ENCODE data around the gene RNF126. TPM values are rescaled to one million over a fixed set of nuclear protein-coding genes. Genes with fewer than 3 reads are reported as not detected.

The RNF126 gene
- 48.1 to 71.4 TPM (median 68.3 TPM) in 5 replicates for total RNA-seq (2022; extraction: Qiagen RNA extraction)

GRCh38 chr19:662962-663681 lies at the start of gene RNF126:
TSS of gene RNF126 (minus strand) at chr19:663214. CDS start at chr19:663121, 93 bp downstream.

GRCh38 chr19:708154-709143 lies 45.4 kb upstream of the RNF126 start, which contains the start of gene PALM:
TSS of gene PALM (plus strand) at chr19:708935. CDS start at chr19:709147, 212 bp downstream.

GRCh38 chr19:695352-695949 lies 32.4 kb upstream of the RNF126 start, which contains the start of gene PRSS57:
TSS of gene PRSS57 (minus strand) at chr19:695452. CDS start at chr19:695430, 22 bp downstream.

GRCh38 chr19:676339-677105 lies 13.5 kb upstream of the RNF126 start, which contains the start of gene FSTL3:
TSS of gene FSTL3 (plus strand) at chr19:676392. CDS start at chr19:676424, 32 bp downstream.

GRCh38 chr19:639253-640160 lies 23.5 kb downstream of the RNF126 start, which contains the start of gene FGF22:
TSS of gene FGF22 (plus strand) at chr19:639879. CDS start at chr19:639926, 47 bp downstream.

GRCh38 chr19:633068-633785 lies 29.8 kb downstream of the RNF126 start, which contains the start of gene POLRMT:
TSS of gene POLRMT (minus strand) at chr19:633537. CDS start at chr19:633512, 25 bp downstream.

Other genes with a start within 250 kb of the RNF126 start
- gene SHC2, start 202.2 kb downstream of the RNF126 start, total RNA-seq (2022; extraction: Qiagen RNA extraction), result 0.62 to 1.6 TPM (median 1.1 TPM) in 5 replicates
- gene MADCAM1, start 166.7 kb downstream of the RNF126 start, total RNA-seq (2022; extraction: Qiagen RNA extraction), result 0.19 to 0.41 TPM (median 0.29 TPM) in 4 of 5 replicates, not detected in the other
- 9.8 to 14.9 TPM (median 12.2 TPM) in 5 replicates for gene TPGS1, start 155.7 kb downstream of the RNF126 start, total RNA-seq (2022; extraction: Qiagen RNA extraction)
- gene CDC34, start 131.5 kb downstream of the RNF126 start, total RNA-seq (2022; extraction: Qiagen RNA extraction), result 58.4 to 88.6 TPM (median 84.7 TPM) in 5 replicates
- 0.19 to 0.32 TPM (median 0.23 TPM) in 4 of 5 replicates, not detected in the other for gene GZMM, start 119.2 kb downstream of the RNF126 start, total RNA-seq (2022; extraction: Qiagen RNA extraction)
- gene BSG, start 90.6 kb downstream of the RNF126 start, total RNA-seq (2022; extraction: Qiagen RNA extraction), result 604 to 721 TPM (median 693 TPM) in 5 replicates
- 22.0 to 39.5 TPM (median 33.9 TPM) in 5 replicates for gene HCN2, start 73.3 kb downstream of the RNF126 start, total RNA-seq (2022; extraction: Qiagen RNA extraction)
- 68.6 to 97.5 TPM (median 89.4 TPM) in 5 replicates for gene POLRMT, start 29.7 kb downstream of the RNF126 start, total RNA-seq (2022; extraction: Qiagen RNA extraction)
- gene FGF22, start 23.3 kb downstream of the RNF126 start, total RNA-seq (2022; extraction: Qiagen RNA extraction), result 0.26 to 0.68 TPM (median 0.39 TPM) in 5 replicates
- 215 to 309 TPM (median 261 TPM) in 5 replicates for gene FSTL3, start 13.2 kb upstream of the RNF126 start, total RNA-seq (2022; extraction: Qiagen RNA extraction)
- 0.14 TPM in 1 of 5 replicates, not detected in the others for gene PRSS57, start 32.2 kb upstream of the RNF126 start, total RNA-seq (2022; extraction: Qiagen RNA extraction)
- gene PALM, start 45.7 kb upstream of the RNF126 start, total RNA-seq (2022; extraction: Qiagen RNA extraction), result 11.0 to 17.2 TPM (median 15.6 TPM) in 5 replicates
- 60.7 to 84.1 TPM (median 81.1 TPM) in 5 replicates for gene MISP, start 87.9 kb upstream of the RNF126 start, total RNA-seq (2022; extraction: Qiagen RNA extraction)
- gene PTBP1, start 134.2 kb upstream of the RNF126 start, total RNA-seq (2022; extraction: Qiagen RNA extraction), result 179 to 224 TPM (median 212 TPM) in 5 replicates
- 2.6 to 5.1 TPM (median 3.6 TPM) in 5 replicates for gene PLPPR3, start 158.7 kb upstream of the RNF126 start, total RNA-seq (2022; extraction: Qiagen RNA extraction)
- gene AZU1, start 164.6 kb upstream of the RNF126 start, total RNA-seq (2022; extraction: Qiagen RNA extraction), result 0.20 to 0.28 TPM (median 0.24 TPM) in 4 of 5 replicates, not detected in the other
- 0.17 to 0.66 TPM (median 0.42 TPM) in 5 replicates for gene PRTN3, start 177.8 kb upstream of the RNF126 start, total RNA-seq (2022; extraction: Qiagen RNA extraction)
- gene ELANE, start 189.1 kb upstream of the RNF126 start, total RNA-seq (2022; extraction: Qiagen RNA extraction), result 0.09 to 0.23 TPM (median 0.17 TPM) in 4 of 5 replicates, not detected in the other
- gene CFD, start 196.4 kb upstream of the RNF126 start, total RNA-seq (2022; extraction: Qiagen RNA extraction), result 10.1 to 20.7 TPM (median 16.8 TPM) in 5 replicates
- 12.6 to 23.8 TPM (median 22.5 TPM) in 5 replicates for gene MED16, start 230.0 kb upstream of the RNF126 start, total RNA-seq (2022; extraction: Qiagen RNA extraction)
- not detected in 5 replicates for gene RNU6-9, start 230.3 kb upstream of the RNF126 start, total RNA-seq (2022; extraction: Qiagen RNA extraction)

Data from A549 treated with dexamethasone at 1 μM for 4 hours (cell line).